RPMI7951 (cell line): ENCODE data around the gene TSFM. TPM values are rescaled to one million over a fixed set of nuclear protein-coding genes. Genes with fewer than 3 reads are reported as not detected.

Source experiments
- DNase-seq: peaks from one replicate; pipeline ENCODE4 v3.0.0-alpha.2; 2012; ENCODE audit warnings: low read depth
- total RNA-seq: library from RNA; depleted of rRNA; stranded (reverse); fragments of >200 nt; shearing (Covaris generic); gene quantifications from 2 replicates; pipeline ENCODE4 v1.2.3, GENCODE V29; 2014

The TSFM gene
- total RNA-seq, 1 experiment from 2014 or later, result 43.1 TPM

DNA sequence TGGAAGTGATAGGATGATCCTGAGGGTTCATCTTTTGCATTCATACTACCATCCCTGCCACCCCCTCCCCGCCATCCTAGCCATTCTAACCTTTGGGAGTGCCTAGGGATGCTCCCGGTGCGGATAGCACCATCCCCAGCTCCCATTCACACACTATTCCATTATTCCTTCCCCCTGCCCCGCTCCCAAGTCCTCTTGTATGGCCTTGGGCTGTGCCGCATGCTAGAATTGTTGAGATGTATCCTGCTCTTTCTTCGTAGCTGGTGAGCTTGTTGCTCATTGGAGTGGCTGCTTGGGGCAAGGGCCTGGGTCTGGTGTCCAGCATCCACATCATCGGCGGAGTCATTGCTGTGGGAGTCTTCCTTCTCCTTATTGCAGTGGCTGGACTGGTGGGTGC lies 37.1 kb upstream of the TSFM start:
- no peak for DNase-seq

DNA sequence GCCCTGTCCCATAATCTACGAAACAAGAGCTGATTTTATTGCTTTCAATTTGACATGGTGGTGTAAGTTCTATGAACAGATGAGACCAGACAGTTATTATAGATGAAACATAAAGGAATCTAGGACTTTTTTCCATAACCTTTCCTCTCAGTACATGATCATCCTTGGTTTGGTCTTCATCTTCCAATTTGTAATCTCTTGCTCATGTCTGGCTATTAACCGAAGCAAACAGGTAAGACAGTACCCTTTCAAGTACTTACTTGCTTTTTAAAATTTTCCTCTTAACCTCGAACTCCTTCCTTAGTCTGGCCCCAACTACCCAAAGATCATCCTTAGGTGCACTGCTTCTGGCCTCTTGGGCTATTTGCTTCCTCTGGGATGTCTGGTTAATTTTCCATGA lies 36.6 kb upstream of the TSFM start:
- DNase-seq, result no peak

DNA sequence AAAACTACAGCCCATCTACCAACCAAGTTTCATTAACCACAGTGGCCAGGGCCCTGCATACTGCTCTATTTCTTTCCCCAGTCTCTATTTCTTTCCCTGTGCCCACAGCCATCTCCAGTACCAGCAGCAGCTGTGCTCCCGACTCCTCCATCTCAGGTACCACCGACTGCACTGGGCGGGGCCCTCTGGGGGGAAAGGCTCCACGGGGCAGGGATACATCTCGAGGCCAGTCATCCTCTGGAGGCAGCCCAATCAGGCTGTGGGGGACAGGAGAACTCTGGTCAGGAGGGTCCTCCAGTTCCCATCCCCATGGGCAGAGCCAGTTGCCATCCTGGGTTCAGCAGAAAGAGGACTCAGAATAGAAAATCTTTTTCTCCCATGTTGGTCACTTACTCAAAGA lies 33.5 kb upstream of the TSFM start:
- DNase-seq, result no peak

DNA sequence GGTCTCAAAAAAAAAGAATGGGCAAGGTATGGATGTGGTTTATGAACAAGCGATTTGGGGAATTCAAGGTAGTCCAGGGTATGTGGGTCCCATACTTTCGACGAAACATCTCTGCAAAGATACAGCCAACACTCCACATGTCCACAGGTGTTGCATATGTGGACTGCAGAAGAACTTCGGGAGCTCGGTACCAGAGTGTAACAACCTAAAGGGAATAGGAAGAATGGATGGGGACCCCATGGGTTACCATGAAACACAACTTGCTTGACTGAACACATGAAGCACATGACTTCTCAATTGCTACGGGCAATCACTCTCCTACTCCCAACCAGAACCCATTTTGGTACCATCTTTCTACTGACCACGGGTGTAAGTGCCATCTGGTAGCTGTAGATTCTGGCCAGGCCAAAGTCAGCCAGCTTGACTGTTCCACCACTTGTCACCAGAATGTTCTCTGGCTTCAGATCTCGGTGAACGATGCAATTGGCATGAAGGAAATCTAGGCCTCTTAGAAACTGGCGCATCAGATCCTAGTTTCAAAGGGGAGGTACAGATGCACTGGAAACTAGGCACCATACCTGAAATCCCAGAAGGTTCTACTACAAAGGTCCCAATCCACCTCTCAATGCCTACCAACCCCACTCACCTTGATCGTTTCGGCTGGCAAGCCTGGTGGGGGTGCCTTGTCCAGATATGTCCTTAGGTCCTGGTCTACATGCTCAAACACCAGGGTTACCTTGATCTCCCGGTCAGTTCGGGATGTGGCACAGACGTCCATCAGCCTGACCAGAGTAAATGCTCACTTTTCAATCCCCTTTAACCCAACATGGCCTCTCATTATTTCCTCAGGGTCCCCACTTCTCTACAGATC lies 31.8 kb upstream of the TSFM start:
- DNase-seq, result no peak

DNA sequence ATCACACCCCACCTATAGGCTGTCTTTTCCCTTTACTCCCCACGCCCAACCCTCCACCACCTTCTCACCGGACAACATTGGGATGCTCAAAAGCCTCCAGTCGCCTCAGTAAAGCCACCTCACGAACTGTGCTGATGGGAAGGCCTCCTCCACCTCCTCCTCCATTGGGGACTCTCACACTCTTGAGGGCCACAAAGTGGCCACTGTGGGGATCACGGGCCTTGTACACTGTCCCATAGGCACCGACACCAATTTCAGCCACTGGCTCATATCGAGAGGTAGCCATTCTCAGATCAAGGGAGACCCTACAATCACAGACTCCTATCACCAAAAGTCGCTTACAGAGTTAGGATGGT lies 31.2 kb upstream of the TSFM start:
- no peak for DNase-seq

DNA sequence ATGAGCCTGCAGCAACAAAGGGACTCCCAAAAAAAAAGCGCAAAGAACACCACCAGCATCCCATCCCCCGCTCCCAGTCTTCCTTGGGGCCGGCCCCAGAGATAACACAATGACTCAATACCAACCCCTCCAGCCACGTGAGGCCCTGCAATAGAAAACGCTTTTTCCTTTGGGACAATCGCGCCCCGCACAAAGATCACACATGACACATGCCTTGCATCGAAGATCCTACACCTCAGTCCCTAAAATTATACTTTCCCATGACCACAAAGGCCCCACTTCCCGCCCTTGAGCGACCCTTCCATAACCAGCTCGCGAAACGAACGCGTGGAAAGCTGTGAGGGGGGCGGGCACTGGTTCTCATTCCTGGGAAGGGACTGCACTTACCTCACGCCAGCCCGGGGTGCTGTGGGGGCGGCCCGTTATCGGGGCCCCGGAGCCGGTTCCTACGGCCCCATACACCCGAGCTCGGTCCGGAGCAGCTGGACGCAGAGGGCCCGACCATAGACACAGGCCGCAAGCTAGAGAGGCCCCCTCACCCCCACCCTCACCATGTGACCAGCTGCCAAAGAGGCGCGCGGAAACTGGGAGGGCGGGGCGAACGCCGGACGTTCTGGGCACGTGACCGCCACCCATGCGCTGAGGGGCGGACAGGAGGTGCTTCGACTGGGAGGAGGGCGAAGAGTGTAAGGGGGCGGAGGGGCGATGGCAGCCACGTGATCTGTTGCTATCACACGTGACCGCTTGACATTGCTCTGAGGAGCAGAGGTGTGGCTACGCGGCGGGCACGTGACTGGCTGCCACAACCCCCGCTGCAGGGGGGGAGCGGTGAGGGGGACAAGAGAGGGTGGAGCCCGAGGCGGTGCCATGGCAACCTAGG lies 30.6 kb upstream of the TSFM start, which contains the start of gene CDK4:
CDK4 (minus strand) TSS at position 523 of the 880 bp plus-strand sequence. CDS start 593 bp downstream, outside the sequence.
- DNase-seq, result peak; percentile 99

DNA sequence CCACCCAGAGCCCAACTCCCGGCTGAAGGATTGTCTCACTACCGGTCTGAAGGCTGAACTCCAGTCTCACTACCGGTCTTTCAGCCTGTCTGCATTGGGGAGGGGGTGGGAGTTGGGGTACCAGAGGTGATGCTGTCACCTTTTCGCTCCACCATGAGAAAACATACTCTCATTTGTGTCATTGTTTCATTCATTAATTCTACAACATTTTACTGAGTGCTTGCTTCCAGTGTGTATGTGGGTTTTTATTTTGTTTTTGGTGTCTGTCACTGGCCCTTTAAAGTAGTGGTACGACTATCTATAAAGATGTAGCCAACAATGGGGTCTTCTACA lies 30.0 kb upstream of the TSFM start:
- DNase-seq, result no peak

DNA sequence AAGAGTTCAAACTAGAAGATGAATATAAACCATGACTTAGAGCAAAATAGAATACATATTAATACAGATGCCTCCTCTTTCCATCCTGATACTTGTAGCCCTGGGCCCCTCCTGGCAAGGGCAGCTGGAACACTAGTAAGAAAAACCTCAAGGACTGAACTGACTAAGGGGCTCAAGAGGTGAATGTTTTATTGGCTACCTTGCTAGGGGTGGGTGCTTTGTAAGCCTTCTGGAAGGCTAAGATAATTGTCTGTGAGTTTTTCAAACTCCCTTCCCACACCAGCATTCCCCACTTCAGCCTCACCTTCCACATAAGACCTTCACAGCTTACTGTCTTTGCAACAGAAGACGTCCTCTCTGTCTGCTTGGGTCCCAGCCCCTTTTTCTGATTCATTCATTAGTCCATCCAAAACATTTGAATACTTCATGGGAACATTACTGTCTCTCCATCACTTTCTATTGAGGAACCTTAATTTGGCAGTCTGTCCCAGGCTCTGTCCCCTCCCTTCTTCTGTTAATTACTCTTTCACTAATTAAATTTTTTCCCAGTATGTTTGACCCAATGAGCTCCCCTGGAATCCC lies 28.7 kb upstream of the TSFM start:
- no peak for DNase-seq

DNA sequence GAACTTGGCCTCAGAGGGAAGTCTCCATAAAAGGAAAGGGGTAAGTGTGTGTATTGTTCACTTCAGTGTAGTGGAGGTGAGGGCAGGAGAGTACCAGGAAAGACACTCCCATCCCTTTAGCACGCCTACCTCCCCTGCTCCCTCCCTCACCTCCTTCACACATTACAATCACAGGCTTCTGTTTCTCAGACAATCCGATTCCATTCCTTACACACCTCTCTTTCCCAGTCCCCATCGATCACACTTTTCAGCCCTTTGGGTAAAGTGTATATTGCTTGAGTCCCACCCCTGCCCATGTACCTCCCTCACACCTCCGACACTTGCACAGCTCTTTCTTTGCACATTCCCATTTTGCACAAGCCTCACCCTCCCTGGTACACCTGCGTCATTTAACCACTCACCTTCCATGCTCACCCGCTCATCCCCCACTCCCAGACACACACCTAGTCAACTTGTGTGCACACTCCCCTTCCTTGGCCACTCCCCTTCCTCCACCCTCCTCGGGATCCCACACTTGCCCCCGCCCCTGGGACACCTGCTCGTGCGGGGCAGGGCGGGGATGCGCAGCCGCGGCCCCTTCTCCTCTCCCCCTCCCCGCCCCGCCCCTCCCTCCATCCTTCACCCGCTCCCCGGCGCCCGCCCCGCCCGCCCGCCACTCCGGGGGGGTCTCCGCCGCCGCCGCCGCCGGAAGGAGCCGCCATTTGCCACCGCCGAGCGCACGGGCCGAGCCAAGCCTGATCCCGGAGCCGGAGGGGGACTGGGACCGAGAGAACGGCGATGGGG lies 28.0 kb upstream of the TSFM start, which contains the start of gene MARCHF9:
MARCHF9 (plus strand) TSS at position 693 of the 783 bp plus-strand sequence. CDS start 426 bp downstream, outside the sequence.
- no peak for DNase-seq

DNA sequence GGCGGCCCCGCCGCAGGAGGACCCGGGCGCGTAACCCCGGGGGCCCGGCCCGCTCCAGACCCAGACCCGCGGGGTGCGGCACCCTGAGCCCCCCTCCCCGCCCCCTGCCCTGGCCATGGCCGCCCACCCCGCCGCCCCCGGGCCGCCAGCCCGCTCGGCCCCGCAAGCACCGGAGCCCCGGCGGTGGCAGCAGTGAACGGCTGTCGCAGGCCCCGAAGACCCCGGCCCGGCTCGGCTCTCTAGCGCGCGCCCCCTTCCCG lies 27.5 kb upstream of the TSFM start:
- no peak for DNase-seq

DNA sequence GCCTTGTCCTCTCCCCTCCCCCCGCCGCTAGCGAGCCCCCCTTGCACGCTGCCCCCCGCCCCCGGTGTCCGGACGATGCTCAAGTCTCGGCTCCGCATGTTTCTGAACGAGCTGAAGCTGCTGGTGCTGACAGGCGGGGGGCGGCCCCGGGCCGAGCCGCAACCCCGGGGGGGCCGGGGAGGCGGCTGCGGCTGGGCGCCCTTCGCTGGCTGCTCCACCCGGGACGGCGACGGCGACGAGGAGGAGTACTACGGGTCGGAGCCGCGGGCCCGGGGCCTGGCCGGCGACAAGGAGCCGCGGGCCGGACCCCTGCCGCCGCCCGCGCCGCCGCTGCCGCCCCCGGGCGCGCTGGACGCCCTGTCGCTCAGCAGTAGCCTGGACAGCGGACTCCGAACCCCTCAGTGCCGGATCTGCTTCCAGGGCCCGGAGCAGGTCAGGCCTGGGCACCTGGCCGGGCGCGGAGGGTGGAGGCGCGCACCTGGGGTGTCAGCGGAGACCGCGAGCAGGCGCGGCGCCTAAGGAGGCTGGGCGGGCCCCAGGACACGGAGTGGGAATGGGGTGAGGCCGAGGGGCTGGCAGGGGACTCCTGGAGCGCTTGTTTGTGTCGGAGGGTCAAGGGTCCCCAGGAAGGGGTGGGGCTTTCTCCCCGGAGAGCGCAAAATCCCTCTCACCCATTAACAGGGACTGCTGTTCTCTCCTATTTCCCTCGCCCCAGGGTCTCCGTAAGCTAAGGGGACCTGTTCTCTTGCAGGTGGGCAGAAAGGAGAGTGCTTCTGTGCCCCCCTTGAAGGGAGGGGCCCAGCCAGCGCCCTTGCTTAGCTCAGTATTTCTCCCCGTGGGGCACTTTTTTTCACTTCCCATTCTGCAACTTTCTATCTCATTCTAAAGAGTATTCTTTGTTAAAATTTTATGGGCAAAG lies 26.9 kb upstream of the TSFM start:
- DNase-seq, result no peak

DNA sequence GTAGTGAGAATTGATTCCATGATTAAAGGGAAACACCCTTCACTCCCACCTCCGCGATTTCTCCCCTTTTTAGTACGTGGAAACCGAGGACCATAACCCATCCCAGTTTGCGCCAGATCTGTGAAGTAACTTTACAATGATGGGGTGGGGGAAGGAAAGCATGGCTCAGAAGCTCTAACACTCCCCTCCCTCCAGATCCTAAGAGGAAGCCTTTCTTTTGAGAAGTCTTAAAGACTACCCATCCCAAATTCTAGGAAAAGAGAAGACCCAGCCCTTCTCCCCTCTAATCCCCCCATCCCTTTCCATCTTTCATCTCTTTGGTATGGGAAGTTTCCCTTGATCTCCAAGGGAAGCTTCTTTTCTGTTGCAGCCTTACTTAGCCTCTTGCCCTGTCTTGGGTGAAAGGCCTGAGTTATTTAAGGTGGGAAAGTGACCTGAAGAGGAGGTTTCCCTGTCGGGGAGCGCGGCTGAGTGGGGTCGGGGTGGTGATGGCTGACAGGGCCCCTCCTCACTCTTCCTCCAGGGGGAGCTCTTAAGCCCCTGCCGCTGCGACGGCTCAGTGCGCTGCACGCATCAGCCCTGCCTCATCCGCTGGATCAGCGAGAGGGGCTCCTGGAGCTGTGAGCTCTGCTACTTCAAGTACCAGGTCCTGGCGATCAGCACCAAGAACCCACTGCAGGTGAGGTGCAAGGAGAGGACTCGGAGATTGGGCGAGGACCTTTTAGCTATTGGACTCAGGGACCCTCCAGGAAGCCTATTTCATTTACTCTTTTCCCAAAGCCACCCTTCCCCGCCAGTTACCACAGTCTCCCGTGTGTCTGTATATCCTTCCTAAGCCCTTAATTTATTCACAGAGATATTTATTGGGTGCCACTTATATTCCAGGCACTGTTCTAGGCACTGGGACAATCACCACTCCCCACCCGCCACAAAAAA lies 25.9 kb upstream of the TSFM start:
- DNase-seq, result peak; percentile 36

DNA sequence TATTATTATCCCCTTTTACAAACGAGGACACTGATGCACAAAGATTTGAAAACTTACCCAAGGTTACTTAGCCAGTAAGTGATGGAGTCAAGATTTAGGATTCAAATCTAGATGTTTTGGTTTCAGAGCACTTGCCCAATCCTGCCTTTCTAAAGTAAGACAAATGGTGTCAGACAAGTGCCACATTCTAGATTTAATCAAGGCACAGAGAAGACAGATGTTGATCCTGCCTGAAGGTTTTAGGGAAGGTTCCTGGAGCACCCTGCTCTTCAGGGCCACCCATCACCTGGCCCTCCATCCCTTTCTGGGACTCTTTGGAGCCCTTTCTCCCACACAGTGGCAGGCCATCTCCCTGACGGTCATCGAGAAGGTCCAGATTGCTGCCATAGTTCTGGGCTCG lies 24.8 kb upstream of the TSFM start:
- no peak for DNase-seq

DNA sequence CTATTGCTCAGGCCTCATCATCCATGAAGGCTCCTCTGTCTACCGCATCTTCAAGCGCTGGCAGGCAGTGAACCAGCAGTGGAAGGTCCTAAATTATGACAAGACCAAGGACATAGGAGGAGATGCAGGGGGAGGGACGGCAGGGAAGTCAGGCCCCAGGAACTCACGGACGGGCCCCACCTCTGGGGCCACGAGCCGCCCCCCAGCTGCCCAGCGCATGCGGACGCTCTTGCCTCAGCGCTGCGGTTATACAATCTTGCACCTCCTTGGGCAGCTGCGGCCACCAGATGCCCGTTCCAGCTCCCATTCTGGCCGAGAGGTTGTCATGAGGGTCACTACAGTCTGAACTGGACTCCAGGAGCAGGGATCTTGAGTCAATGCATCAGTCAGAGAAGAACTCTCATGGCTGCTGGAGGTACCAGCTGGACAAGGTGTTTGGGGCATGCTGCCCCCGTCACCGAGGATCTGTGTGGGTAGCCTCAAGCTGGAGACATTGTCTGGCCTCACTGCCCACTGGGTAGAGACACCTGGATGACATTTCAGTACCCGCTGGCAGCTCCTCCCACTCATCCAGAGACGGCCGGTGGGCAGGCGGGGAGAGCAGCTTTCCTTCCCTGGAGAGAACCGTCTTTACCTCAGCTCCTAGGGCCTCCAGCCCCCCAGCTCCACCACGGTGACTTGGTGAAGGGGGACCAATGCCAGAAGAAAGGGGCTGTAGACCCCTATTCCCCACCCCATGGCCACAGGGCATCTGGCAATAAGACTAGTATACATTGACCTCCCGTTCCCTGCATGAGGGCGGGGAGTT lies 23.8 kb upstream of the TSFM start:
- DNase-seq, result no peak

DNA sequence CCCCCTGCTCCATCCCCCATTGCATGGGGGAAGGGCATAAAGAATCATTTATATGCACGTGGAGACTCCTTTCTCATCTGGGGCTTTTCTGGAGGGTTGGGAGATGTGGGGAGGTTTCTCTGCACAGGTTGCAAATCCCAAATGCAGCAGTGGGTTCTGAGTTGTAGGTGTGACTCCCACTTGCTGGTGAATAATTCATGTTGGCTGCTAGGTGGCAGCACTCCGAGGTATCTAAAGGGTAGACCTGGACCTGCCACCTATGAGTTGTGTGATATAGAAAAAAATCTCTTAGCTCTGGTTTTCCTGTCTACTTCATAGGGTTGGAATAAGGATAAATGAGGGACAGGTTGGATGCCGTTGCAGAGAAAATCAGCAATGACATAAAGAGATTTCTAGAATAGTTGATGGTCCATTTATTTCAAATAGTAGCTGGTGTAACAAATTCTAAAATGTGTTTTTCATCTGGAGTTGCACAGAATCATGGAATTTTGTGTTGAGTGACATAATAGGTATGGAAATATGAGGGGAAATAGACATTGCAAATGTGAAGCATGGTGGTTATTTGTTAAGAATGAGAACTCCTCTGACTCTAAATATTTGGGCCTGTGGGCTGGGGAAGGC lies 23.1 kb upstream of the TSFM start:
- DNase-seq, result no peak

DNA sequence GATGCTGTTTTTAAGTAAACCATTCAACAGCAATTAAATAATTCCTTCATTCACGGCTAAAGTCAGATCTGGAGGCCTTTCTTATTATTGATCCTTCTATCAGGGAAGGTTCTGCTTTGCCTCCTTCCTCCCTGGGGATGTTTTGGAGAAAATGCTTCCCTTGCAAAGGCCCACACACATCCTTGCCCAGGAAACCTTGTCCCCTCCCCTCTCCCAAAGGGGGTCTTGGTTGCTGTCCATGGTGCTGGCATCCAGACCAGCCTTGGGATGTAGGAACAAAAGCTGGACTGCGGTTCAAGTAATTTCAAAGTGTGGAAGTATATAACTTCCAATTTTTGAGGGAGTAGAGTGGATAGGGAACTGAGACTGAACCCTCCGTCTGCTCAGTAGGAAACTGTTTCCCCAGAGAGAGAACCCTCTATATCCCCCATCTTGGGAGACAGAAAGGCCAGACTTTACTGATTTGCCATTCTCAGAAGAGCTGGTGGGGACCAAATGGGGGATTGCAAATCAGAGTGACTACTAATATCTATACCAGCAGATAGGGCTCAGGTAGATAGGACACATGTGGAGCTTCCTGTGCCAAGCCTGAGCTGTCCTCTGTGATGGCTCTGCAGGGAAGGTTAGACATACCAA lies 22.1 kb upstream of the TSFM start:
- DNase-seq, result no peak

DNA sequence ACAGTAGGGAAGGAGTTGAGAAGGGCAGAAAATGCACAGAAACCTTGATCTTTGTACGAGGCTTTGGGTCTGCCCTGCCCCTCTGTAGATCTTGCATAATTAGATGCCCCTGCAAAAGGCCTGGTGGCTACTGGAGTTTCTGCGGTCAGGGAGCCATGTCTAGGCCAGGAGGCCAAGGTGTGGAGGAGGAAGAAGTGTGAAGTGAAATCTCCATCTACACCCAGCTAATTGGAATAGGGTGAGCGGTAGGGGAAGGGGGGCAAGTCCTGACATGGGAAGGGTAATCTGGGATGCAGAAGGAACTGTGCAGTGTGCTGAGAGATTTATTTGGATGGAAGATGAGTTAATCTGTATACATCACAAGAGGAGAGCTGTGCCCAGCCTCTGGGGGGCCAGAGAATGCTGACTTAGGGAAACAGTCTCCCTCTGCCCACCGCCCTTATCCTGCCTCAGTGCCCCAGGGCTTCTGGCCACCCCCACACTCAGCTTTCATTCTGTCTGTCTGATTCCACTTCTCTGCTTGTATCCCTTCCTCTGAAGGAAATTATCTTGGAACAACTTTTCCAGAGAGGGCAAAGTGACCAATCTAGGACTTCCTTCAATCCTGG lies 21.1 kb upstream of the TSFM start:
- DNase-seq, result no peak

DNA sequence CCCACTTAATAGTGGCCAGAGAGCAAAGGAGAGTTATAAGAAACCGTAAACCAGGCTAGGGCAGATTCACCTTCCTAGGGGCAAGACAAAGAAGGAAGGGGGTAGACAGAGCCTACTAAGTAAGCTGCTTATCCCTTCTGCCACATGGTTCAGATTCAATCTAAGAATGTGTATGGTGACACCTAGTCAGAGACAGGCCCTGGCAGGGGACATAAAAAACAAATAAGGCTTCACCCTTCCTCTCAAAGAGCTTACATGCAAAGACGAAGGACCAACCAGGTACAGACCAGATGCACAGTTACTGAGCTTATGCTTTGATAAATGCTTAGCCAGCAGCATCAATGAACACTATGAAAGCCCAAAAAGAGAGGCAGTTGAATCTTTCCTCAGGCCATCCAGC lies 20.1 kb upstream of the TSFM start:
- no peak for DNase-seq
